SKM-1 treated with dmso at 0.1 percent for 144 hours (cell line): ENCODE results near the gene TBC1D22A.

Source experiments
- DNase-seq: peaks from one replicate; lab custom pipeline; 2025; ENCODE audit not compliant: unreplicated experiment; lab: John Stamatoyannopoulos, UW

The TBC1D22A gene

GRCh38 chr22:47144076-47144765 lies 381.8 kb downstream of the TBC1D22A start:
- DNase-seq: no peak

- DNase-seq: no peak
Measured at GRCh38 chr22:47144791-47145425, 382.5 kb downstream of the TBC1D22A start.

GRCh38 chr22:47145883-47146282 lies 383.4 kb downstream of the TBC1D22A start:
- no peak for DNase-seq

GRCh38 chr22:47146391-47146790 lies 383.9 kb downstream of the TBC1D22A start:
- no peak for DNase-seq

DNA sequence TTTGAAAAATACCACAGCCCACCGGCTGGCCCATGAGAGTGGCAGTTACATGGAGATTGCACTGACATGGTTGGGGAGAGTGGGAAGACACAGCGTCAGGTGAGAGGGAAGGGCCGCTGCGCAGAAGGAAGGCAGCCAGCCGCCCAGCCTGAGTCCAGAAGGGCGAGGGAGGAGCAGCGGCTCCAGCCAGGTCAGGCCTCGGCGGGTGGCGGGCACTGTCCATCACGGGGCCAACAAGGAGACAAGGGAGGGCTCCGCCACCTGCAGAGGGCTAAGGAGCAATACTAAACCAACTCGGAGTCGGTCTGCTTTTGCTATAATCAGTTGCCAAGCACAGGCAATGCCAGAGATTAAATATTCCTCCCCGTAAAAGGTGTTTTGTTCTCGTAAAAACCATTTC lies 384.5 kb downstream of the TBC1D22A start:
- no peak for DNase-seq

DNA sequence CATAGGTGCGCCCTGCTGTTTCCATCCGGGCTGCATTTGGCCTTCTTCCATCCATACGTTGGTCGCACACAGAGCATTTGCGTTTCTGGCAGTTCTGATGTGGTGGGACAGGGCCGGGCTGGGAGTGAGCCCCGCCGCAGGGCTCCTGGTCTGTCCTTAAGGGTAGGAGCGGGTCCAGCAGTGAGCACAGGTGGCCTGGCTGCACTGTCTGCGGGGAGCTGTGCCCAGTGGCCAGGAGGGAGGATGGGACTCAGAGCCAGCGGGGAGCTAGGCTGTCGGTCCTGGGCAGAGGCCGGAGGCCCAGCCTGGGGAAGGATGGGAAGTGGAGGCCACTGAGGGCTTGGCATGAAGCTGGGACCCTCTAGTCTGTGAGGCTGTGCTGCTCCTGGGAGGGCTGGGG lies 385.1 kb downstream of the TBC1D22A start:
- no peak for DNase-seq

- no peak for DNase-seq
Measured at GRCh38 chr22:47148510-47148909, 386.1 kb downstream of the TBC1D22A start.

DNA sequence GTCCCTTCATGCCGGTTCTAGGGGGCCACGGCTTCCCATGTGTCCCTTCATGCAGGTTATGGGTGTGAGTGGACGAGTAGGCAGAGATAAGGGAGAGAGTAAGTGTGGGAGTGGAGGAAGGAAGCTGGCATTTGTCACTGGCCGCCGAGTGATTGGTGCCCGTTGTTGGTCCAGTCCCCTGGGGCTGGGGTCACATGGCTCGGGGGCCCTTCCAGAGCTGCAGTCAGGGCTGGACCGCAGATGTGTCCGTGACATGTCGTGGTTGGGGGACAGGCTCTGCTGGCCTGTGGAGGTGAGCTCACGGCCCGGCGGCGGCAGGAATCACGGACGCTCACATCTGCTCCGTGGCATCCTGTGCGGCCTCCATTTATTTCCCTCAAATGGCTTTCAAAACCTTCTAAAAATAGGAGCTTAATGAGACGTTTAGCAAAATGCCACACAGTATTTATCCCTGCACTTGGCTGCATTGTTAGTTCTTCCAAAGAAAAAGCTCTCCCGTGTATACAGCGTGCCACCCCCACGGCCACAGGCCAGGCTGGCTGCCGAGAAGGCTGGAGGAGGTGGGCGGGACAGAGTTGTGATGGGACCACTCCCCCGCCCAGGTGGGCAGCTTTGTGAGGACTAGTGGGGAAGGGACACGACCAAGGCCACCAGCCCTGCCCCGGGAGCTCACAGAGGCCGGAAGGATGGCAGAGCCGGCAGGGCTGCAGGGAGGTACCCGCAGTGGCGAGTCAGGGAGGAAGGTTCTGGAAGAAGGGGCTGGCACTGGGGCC lies 386.7 kb downstream of the TBC1D22A start:
- DNase-seq: no peak

GRCh38 chr22:47149976-47150375 lies 387.5 kb downstream of the TBC1D22A start:
- no peak for DNase-seq

GRCh38 chr22:47150426-47150825 lies 388.0 kb downstream of the TBC1D22A start:
- no peak for DNase-seq

- DNase-seq: no peak
Measured at GRCh38 chr22:47151064-47151463, 388.6 kb downstream of the TBC1D22A start.

GRCh38 chr22:47151490-47151889 lies 389.0 kb downstream of the TBC1D22A start:
- no peak for DNase-seq

DNA sequence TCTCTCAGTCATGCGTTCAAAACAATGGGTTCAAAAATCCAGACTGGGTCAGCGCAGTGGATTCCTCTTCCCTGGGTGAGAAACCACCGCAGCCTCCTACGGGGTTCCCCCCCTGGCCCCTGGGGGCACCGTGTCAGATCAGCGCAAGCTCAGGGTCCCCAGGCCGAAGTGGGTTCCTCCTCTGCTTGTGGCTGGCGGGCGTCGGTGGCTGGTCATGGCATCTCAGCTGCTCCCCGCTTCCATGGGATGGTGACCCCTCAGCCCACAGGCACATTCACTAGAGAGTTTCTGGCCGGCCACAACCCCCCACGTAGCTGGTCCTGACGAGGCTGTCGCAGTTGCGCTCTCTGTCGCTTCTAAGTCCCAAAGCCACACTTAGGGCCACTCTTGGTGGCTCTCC lies 389.8 kb downstream of the TBC1D22A start:
- DNase-seq: no peak

DNA sequence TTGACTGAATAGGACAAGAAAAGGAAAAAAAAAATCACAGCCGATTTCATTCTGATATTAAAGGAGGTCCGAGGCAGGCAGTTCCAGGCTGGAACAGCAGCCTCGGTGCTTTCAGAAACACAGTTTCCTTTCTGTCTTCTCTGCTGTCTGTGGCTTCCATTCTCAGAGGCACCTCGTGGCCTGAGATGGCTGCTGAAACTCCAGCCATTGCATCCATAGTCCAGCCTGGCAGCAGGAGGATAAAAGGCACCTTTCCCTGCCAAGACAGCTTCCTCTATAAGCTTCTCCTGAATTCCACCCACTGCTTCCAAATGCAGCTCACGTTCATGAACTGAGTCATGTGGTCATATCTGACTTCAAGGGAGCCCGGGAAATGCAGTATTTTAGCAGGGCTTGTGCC lies 390.5 kb downstream of the TBC1D22A start:
- no peak for DNase-seq

DNA sequence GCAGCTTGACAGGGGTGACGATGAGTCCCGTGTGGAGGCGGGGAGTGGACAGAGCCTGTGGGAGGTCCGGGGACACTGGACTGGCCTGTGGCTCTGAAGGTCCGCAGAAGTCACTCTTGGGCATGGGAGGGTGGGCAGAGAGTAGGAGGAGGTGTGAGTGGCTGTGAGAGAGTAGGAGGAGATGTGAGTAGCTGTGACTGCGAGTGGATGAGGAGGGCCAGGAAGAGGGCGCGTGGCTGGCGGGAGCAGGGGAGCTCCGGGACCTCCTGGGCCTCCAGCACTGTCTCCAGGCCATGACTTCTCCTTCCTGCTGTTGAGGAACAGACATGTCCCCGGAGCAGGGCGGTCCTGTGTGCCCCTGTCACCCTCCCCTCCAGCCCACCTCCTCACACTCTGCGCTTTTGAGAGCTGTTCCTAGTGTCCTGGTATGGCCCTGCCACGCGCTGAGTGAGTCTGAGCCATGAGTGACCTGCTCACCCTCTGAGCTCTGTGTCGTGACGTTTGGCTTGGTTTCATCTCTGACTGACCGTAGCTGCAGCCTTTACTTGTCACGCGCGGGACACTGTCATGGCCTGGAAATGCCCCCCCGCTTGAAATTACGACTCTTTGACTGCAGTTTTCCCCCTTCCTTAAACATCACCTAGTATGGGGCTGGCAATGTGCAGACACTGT lies 391.5 kb downstream of the TBC1D22A start:
- no peak for DNase-seq

DNA sequence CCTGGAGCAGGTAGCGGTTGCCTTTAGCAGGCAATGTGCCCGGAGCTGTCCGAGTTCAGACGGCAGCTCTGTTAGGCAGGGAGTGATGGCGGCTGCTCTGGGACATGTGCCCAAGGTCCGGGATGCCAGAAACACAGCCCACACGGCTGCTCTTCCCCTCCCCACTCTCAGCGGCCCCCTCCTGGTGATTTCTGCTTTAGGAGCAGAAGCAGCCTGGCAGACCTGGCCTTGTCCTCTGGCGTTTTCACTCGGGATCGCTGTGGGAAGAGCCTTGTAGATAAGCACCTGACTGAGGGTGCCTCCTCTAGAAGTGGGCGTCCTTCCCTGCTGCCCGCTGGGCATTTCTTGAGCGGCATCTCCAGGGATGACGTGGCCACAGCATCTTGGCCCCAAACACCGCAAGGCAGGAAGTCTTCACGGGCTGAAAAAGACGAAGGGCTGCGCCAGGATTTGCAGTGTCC lies 392.2 kb downstream of the TBC1D22A start:
- DNase-seq: no peak

GRCh38 chr22:47155131-47155885 lies 392.9 kb downstream of the TBC1D22A start:
- no peak for DNase-seq

DNA sequence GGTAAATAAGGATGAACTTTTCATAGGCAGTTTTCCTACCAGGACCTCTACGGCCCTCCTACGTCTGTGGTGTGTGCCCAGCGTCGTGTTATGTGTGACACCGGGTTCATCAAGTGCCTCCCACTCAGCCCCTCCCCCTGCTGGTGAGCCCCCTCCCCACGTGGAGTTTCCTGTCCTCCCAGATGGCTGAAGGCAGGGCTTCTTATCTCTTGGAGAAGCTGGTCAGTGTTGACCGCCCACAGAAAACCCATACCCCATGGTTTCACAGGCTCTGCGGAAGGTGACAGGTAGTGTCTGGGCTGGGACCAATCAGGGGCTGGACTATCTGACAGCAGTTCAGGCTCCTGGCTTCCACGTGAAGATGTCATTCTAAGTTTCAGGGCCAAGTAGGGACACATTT lies 393.5 kb downstream of the TBC1D22A start:
- no peak for DNase-seq

DNA sequence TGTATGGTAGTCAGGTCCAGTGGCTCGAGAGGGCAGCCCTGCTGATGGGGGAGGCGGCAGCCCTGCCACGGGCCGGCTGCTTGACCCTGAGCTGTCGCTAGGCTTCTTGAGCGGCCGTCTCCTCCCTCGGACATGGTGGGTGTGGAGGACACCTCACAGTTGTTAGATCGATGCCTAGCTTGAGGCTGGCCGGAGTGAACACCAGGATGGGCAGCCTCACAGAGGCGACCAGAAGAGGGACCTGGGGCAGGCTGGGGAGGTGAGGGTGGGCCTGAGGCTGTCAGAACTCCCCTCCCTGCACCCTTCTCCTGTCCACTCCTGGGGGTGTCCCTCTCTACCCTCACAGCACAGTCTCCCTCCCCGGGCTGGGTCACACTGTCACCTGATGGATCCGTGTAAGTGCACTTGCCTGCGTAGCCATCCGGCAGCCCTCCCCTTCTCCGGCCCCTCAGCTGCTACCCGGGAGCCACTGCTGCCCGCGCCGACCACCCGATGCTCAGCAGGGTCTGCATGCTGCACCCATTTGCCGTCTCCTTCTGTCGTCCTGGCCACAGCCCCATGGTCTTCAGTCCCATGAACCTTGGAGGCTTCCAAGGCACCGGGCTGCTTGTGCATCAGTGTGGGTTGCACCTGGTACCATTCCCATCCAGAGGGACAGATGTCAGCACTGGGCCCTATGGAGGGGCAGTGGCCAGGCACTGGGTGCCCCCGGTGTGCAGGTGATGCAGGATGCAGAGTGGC lies 394.1 kb downstream of the TBC1D22A start:
- no peak for DNase-seq

DNA sequence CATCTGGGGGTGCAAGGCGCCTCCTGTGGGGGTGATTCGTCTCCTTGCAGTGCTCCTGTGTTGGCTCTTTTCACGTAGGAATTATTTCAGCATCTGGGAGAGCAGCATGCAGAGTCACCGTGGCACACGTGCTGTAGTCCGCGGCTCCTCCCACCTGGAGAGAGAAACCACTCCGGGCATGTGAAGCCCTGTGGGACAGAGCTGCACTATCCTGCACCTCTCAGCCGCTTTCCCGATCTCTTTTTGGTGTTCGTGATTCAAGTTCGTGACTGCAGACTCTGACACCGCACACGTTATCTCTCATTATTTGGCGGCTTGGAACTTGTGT lies 394.6 kb downstream of the TBC1D22A start:
- no peak for DNase-seq
